GM10266 (cell line): ENCODE data around the gene SYNJ2.

Source experiments
- DNase-seq: peaks from one replicate; pipeline ENCODE4 v3.0.0; 2012; ENCODE audit errors: extremely low spot score
- TF ChIP-seq, protein P1 (sequence below): IDR thresholded peaks from 2 replicates; pipeline ENCODE4 v1.5.1; 2012; ENCODE audit warnings: mild to moderate bottlenecking, low read depth; ENCODE audit not compliant: control insufficient read depth, insufficient read depth; ENCODE audit errors: missing control alignments

Gene SYNJ2

DNA sequence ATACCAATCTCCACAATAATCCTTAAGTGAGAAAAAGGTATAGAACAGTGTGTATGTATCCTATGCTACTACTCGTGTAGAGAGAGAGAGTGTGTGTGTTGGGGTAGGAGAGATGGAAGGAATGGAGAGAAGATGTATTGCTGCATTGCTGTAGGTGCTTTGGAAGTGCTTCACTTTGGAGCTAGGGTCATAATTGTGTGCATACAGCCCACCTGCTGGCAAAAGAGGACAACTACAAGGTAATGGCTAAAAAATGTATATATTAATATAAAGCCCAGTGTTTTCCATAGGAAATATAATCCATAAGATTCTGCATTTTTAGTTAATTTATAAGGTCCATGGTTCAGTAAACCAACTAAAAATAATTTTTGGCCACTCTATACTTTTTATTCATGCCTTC lies 150.3 kb downstream of the SYNJ2 start:
- DNase-seq: peak; percentile 15

GRCh38 chr6:158142789-158143188 lies 161.1 kb downstream of the SYNJ2 start:
- TF ChIP-seq, protein P1, sequence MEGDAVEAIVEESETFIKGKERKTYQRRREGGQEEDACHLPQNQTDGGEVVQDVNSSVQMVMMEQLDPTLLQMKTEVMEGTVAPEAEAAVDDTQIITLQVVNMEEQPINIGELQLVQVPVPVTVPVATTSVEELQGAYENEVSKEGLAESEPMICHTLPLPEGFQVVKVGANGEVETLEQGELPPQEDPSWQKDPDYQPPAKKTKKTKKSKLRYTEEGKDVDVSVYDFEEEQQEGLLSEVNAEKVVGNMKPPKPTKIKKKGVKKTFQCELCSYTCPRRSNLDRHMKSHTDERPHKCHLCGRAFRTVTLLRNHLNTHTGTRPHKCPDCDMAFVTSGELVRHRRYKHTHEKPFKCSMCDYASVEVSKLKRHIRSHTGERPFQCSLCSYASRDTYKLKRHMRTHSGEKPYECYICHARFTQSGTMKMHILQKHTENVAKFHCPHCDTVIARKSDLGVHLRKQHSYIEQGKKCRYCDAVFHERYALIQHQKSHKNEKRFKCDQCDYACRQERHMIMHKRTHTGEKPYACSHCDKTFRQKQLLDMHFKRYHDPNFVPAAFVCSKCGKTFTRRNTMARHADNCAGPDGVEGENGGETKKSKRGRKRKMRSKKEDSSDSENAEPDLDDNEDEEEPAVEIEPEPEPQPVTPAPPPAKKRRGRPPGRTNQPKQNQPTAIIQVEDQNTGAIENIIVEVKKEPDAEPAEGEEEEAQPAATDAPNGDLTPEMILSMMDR: no peak
- DNase-seq: no peak

More for the DNA sequence above, 150.3 kb downstream of the SYNJ2 start:
- TF ChIP-seq, protein P1: peak; percentile 33

- DNase-seq: no peak
- TF ChIP-seq, protein P1: peak; percentile 36
Observed at GRCh38 chr6:158143700-158144099, 162.0 kb downstream of the SYNJ2 start.
